BLaER1 treated with 17β-estradiol and CSF1 and Interleukin-3, amounts not matched to agents 10 nM and 100 nM (cell line): ENCODE measurements around the gene FREM3.

Source experiments
- H3K27ac ChIP-seq, 11 experiments: shearing (Covaris generic); formaldehyde crosslinking; 2 replicates each; pipeline ENCODE4 v1.8.1; 2022
- H3K27me3 ChIP-seq, 11 experiments: shearing (Covaris generic); formaldehyde crosslinking; 2 replicates each; pipeline ENCODE4 v1.8.1; 2022
- H3K36me3 ChIP-seq, 11 experiments: shearing (Covaris generic); formaldehyde crosslinking; 2 replicates each; pipeline ENCODE4 v1.8.1; 2022
- H3K4me1 ChIP-seq, 10 experiments: shearing (Covaris generic); formaldehyde crosslinking; 2 replicates each; pipeline ENCODE4 v1.8.1; 2022
- H3K4me2 ChIP-seq, 11 experiments: shearing (Covaris generic); formaldehyde crosslinking; 2 replicates each; pipeline ENCODE4 v1.8.1; 2022
- H3K4me3 ChIP-seq, 10 experiments: shearing (Covaris generic); formaldehyde crosslinking; 2 replicates each; pipeline ENCODE4 v1.8.1; 2022
- H3K9ac ChIP-seq, 11 experiments: shearing (Covaris generic); formaldehyde crosslinking; 2 replicates each; pipeline ENCODE4 v1.8.1; 2022
- H3K9me3 ChIP-seq, 11 experiments: shearing (Covaris generic); formaldehyde crosslinking; replicated peaks in 1 of 11; 2 replicates each; pipeline ENCODE4 v1.8.1; 2022
- H4K20me1 ChIP-seq, 11 experiments: shearing (Covaris generic); formaldehyde crosslinking; 2 replicates each; pipeline ENCODE4 v1.8.1; 2022
- Cebpa-rat ChIP-seq, 11 experiments: shearing (Covaris generic); IDR thresholded peaks; 2 replicates each; pipeline ENCODE4 v1.8.1; 2022

FREM3 gene

GRCh38 chr4:143609492-143609891 lies 91.0 kb downstream of the FREM3 start:
- Histone ChIP-seq H3K36me3 (no peaks in the 10 kb centered on the region), H3K4me1 (no peaks in the 10 kb centered on the region), H3K27me3 (no peaks in the 10 kb centered on the region), H3K27ac (no peak overlapping the region), H3K4me2 (no peak overlapping the region), H3K9ac (no peak overlapping the region), H4K20me1 (no peaks in the 10 kb centered on the region), H3K4me3 (no peak overlapping the region), H3K9me3 (no peaks in the 10 kb centered on the region; a peak in 1 of 22 replicates)
- no peak for TF ChIP-seq Cebpa-rat (IDR thresholded peaks at IDR 0.05)

- Histone ChIP-seq H4K20me1 (no peaks in the 10 kb centered on the region), H3K4me3 (no peak overlapping the region), H3K27ac (no peak overlapping the region), H3K4me1 (no peaks in the 10 kb centered on the region), H3K27me3 (no peaks in the 10 kb centered on the region), H3K4me2 (no peak overlapping the region), H3K9ac (no peak overlapping the region), H3K9me3 (no peaks in the 10 kb centered on the region; a peak in 1 of 22 replicates), H3K36me3 (no peaks in the 10 kb centered on the region)
- TF ChIP-seq Cebpa-rat (IDR thresholded peaks at IDR 0.05) = no peak
Observed at GRCh38 chr4:143606480-143606879, 94.0 kb downstream of the FREM3 start.

GRCh38 chr4:143599827-143600226 lies 100.6 kb downstream of the FREM3 start:
- no peak for TF ChIP-seq Cebpa-rat (IDR thresholded peaks at IDR 0.05)
- no peak overlapping the region for H3K9ac ChIP-seq
- H4K20me1 ChIP-seq = no peaks in the 10 kb centered on the region
- H3K4me2 ChIP-seq = no peak overlapping the region
- H3K27me3 ChIP-seq = no peaks in the 10 kb centered on the region
- H3K36me3 ChIP-seq = no peaks in the 10 kb centered on the region
- no peaks in the 10 kb centered on the region for H3K9me3 ChIP-seq
- no peak overlapping the region for H3K27ac ChIP-seq
- H3K4me3 ChIP-seq = no peak overlapping the region
- no peaks in the 10 kb centered on the region for H3K4me1 ChIP-seq

- H3K4me3 ChIP-seq = no peak overlapping the region
Observed at GRCh38 chr4:143598816-143599215, 101.7 kb downstream of the FREM3 start.

GRCh38 chr4:143597276-143597675 lies 103.2 kb downstream of the FREM3 start:
- Histone ChIP-seq H3K27me3 (no peaks in the 10 kb centered on the region), H3K36me3 (no peaks in the 10 kb centered on the region), H3K27ac (no peak overlapping the region), H3K9me3 (peaks cover 0 to 11% (median 7%) of the 10 kb centered on the region in 11 experiments; a peak in 17 of 22 replicates), H4K20me1 (no peaks in the 10 kb centered on the region), H3K4me2 (no peak overlapping the region), H3K9ac (no peak overlapping the region), H3K4me3 (no peak overlapping the region), H3K4me1 (no peaks in the 10 kb centered on the region)
- TF ChIP-seq Cebpa-rat (IDR thresholded peaks at IDR 0.05) = no peak

More at GRCh38 chr4:143598816-143599215, 101.7 kb downstream of the FREM3 start:
- Histone ChIP-seq H3K27me3 (no peaks in the 10 kb centered on the region), H3K36me3 (no peaks in the 10 kb centered on the region), H3K4me1 (no peaks in the 10 kb centered on the region), H3K9ac (no peak overlapping the region), H4K20me1 (no peaks in the 10 kb centered on the region), H3K4me2 (no peak overlapping the region), H3K27ac (no peak overlapping the region), H3K9me3 (peaks cover 0 to 8% (median 5%) of the 10 kb centered on the region in 11 experiments; a peak in 17 of 22 replicates)
- no peak for TF ChIP-seq Cebpa-rat (IDR thresholded peaks at IDR 0.05)

GRCh38 chr4:143587703-143588102 lies 112.8 kb downstream of the FREM3 start:
- no peak overlapping the region for H3K9ac ChIP-seq
- H3K27me3 ChIP-seq = no peaks in the 10 kb centered on the region
- H3K4me3 ChIP-seq = no peak overlapping the region
- TF ChIP-seq Cebpa-rat (IDR thresholded peaks at IDR 0.05) = no peak
- no peaks in the 10 kb centered on the region for H4K20me1 ChIP-seq
- H3K9me3 ChIP-seq = peaks cover 14 to 21% (median 19%) of the 10 kb centered on the region in 11 experiments
- H3K27ac ChIP-seq = no peak overlapping the region
- peaks cover 0 to 10% (median 3%) of the 10 kb centered on the region in 10 experiments; a peak in 8 of 20 replicates for H3K4me1 ChIP-seq
- no peak overlapping the region for H3K4me2 ChIP-seq
- H3K36me3 ChIP-seq = no peaks in the 10 kb centered on the region

- Histone ChIP-seq H3K27ac (no peak overlapping the region), H3K27me3 (no peaks in the 10 kb centered on the region), H3K4me1 (peaks cover 0 to 21% (median 13%) of the 10 kb centered on the region in 10 experiments; a peak in 12 of 20 replicates), H3K4me3 (no peak overlapping the region), H4K20me1 (no peaks in the 10 kb centered on the region), H3K9ac (no peak overlapping the region), H3K9me3 (peaks cover 19 to 34% (median 29%) of the 10 kb centered on the region in 11 experiments), H3K36me3 (no peaks in the 10 kb centered on the region), H3K4me2 (peak overlapping the region in 5 of 11 experiments; percentile 6 to 29 (median 11); a peak in 2 of 22 replicates)
- TF ChIP-seq Cebpa-rat (IDR thresholded peaks at IDR 0.05) = no peak
Observed at GRCh38 chr4:143586080-143586479, 114.4 kb downstream of the FREM3 start.

GRCh38 chr4:143585548-143585947 lies 114.9 kb downstream of the FREM3 start:
- TF ChIP-seq Cebpa-rat (IDR thresholded peaks at IDR 0.05) = no peak
- H4K20me1 ChIP-seq = no peaks in the 10 kb centered on the region

GRCh38 chr4:143581331-143581946 lies 119.0 kb downstream of the FREM3 start:
- no peak overlapping the region for H3K9ac ChIP-seq
- H3K27ac ChIP-seq = no peak overlapping the region
- no peaks in the 10 kb centered on the region for H3K27me3 ChIP-seq
- H3K4me2 ChIP-seq = peak overlapping the region in 8 of 11 experiments; percentile 20 to 64 (median 43); a peak in 15 of 22 replicates
- H3K36me3 ChIP-seq = no peaks in the 10 kb centered on the region
- peaks cover 0 to 30% (median 20%) of the 10 kb centered on the region in 10 experiments; a peak in 12 of 20 replicates for H3K4me1 ChIP-seq
- TF ChIP-seq Cebpa-rat (IDR thresholded peaks at IDR 0.05) = no peak
- no peak overlapping the region for H3K4me3 ChIP-seq
- H4K20me1 ChIP-seq = no peaks in the 10 kb centered on the region
- peaks cover 19 to 34% (median 30%) of the 10 kb centered on the region in 11 experiments for H3K9me3 ChIP-seq

More at GRCh38 chr4:143585548-143585947, 114.9 kb downstream of the FREM3 start:
- Histone ChIP-seq H3K4me2 (peak overlapping the region in 4 of 11 experiments; percentile 6 to 29 (median 18); a peak in 2 of 22 replicates), H3K27ac (no peak overlapping the region), H3K4me3 (no peak overlapping the region), H3K4me1 (peaks cover 0 to 26% (median 17%) of the 10 kb centered on the region in 10 experiments; a peak in 12 of 20 replicates), H3K36me3 (no peaks in the 10 kb centered on the region), H3K27me3 (no peaks in the 10 kb centered on the region), H3K9ac (no peak overlapping the region), H3K9me3 (peaks cover 19 to 34% (median 30%) of the 10 kb centered on the region in 11 experiments)

- H3K27ac ChIP-seq = no peak overlapping the region
- H3K4me3 ChIP-seq = no peak overlapping the region
- no peaks in the 10 kb centered on the region for H3K27me3 ChIP-seq
- TF ChIP-seq Cebpa-rat (IDR thresholded peaks at IDR 0.05) = no peak
- H3K4me2 ChIP-seq = no peak overlapping the region
- H3K9me3 ChIP-seq = peaks cover 0 to 8% (median 0%) of the 10 kb centered on the region in 11 experiments; a peak in 2 of 22 replicates
- H3K36me3 ChIP-seq = no peaks in the 10 kb centered on the region
- no peaks in the 10 kb centered on the region for H4K20me1 ChIP-seq
- H3K4me1 ChIP-seq = peaks cover 0 to 3% (median under 1%) of the 10 kb centered on the region in 10 experiments; a peak in 10 of 20 replicates
- no peak overlapping the region for H3K9ac ChIP-seq
Observed at GRCh38 chr4:143575331-143575730, 125.1 kb downstream of the FREM3 start.
